Liver (tissue), 3 donors: ENCODE measurements around the gene ZNF284.

ENCODE experiments used
- CTCF ChIP-seq: fragments of 150-350 bp; IDR thresholded peaks from 2 replicates; pipeline ENCODE4 v1.5.1; 2017; ENCODE audit warnings: improper control_type of control experiment, low read depth, low read length; ENCODE audit not compliant: missing input control
- EGR1 ChIP-seq, 2 donors: IDR thresholded peaks; 2 replicates each; pipeline ENCODE4 v1.6.1; 2016 to 2018; ENCODE audit warnings: antibody characterized with exemption in 2 of 2, low read depth in 2 of 2
- MAX ChIP-seq: IDR thresholded peaks from 2 replicates; pipeline ENCODE4 v1.6.1; 2016; ENCODE audit warnings: antibody characterized with exemption
- RAD21 ChIP-seq, 2 donors: IDR thresholded peaks; 2 replicates each; pipeline ENCODE4 v1.6.1; 2016; ENCODE audit warnings: antibody characterized with exemption in 2 of 2, mild to moderate bottlenecking in 2 of 2
- REST ChIP-seq: IDR thresholded peaks from 2 replicates; pipeline ENCODE4 v1.6.1; 2016; ENCODE audit warnings: antibody characterized with exemption, mild to moderate bottlenecking
- SP1 ChIP-seq: IDR thresholded peaks from 2 replicates; pipeline ENCODE4 v1.6.1; 2018; ENCODE audit warnings: antibody characterized with exemption, mild to moderate bottlenecking
- donor health status: healthy.
- donor health status: healthy.

GRCh38 chr19:44051650-44052402 is 20.1 kb upstream of the ZNF284 start, which contains the start of gene ZNF223:
- peak; percentile 93 for TF ChIP-seq MAX
- TF ChIP-seq REST = peak; percentile 69
- TF ChIP-seq SP1 = peak; percentile 77
- no peak for TF ChIP-seq CTCF
- peak; percentile 44 to 58 for TF ChIP-seq RAD21 (IDR thresholded peaks at IDR 0.05)
- TF ChIP-seq EGR1 (IDR thresholded peaks at IDR 0.05; ENCODE audit: low read depth in 2 of 2) = peak; percentile 83 to 84
